Measurements from ENCODE around the gene ATP9A. TPM values are rescaled to one million over a fixed set of nuclear protein-coding genes. Genes with fewer than 3 reads are reported as not detected.
A peak's percentile ranks its signal among the peaks of the same experiment; 100 is the strongest.

The ATP9A gene
- total RNA-seq, 5 donors from 2014 or later (not counting 1 experiment from before 2014, with no cell fraction given): 0.44 to 0.85 (median 0.72) TPM

GRCh38 chr20:51562332-51563173 lies 205.6 kb downstream of the ATP9A start:
- H3K36me3 ChIP-seq (ENCODE audit: control insufficient read depth in 2 of 2, extremely low read depth in 1 of 2, insufficient read depth in 1 of 2, low read length in 1 of 2): no peaks in the 10 kb centered on the region
- Mint-ChIP-seq H3K4me1 (peaks cover 14 to 35% (median 24%) of the 10 kb centered on the region in 3 donors), H3K4me3 (peak overlapping the region; percentile 57 to 68 (median 65)), H3K36me3 (no peaks in the 10 kb centered on the region), H3K9me3 (no peaks in the 10 kb centered on the region), H3K27me3 (peaks cover 38 to 50% of the 10 kb centered on the region in 2 donors), H3K27ac (no peak overlapping the region)
- ChIA-PET POLR2A (no interaction called here), CTCF (no interaction called here)
- no peaks in the 10 kb centered on the region for H3K9me3 ChIP-seq
- ATAC-seq (replicated peaks in 1 of 4) (peak; percentile 43 to 61 (median 53)), DNase-seq (peak in 8 of 35 experiments; percentile 6 to 32 (median 18))
- H3K4me1 ChIP-seq (ENCODE audit: control insufficient read depth in 1 of 2, extremely low read depth in 1 of 2, insufficient read depth in 2 of 2, low read length in 2 of 2): peaks cover 14 to 26% of the 10 kb centered on the region in 2 experiments
- WGBS (ENCODE audit: insufficient coverage): 3% methylated on average over 73 of the region's 76 CpGs
- peaks cover 18 to 59% of the 10 kb centered on the region in 2 experiments for H3K27me3 ChIP-seq (replicated peaks in 1 of 2; ENCODE audit: control insufficient read depth in 2 of 2, extremely low read depth in 1 of 2, insufficient read depth in 2 of 2, low read length in 1 of 2)
- no peak overlapping the region for H3K27ac ChIP-seq (ENCODE audit: low read length)
- H3K4me3 ChIP-seq (ENCODE audit: control insufficient read depth in 1 of 2, extremely low read depth in 1 of 2, low read length in 1 of 2): peak overlapping the region; percentile 30 to 76

DNA sequence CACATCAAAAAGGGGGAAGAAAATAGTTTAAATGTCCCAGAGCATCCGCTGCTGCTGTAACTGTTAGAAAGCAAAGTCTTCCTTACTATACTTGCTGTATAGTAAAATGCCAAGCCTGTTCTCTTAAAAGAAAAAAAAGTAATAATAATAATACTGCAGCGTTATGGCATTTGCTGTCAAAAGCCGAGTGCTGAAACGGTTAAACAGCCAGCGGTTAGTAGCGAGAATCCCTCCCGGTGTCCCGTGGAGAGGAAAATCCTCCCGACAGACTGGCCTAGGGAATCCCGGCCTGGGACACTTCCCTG lies 206.2 kb downstream of the ATP9A start:
- no peaks in the 10 kb centered on the region for H3K36me3 ChIP-seq (ENCODE audit: control insufficient read depth in 2 of 2, extremely low read depth in 1 of 2, insufficient read depth in 1 of 2, low read length in 1 of 2)
- no peak for DNase-seq
- under 1% methylated on average over 9 of the region's 10 CpGs for WGBS (ENCODE audit: insufficient coverage)
- no peaks in the 10 kb centered on the region for H3K9me3 ChIP-seq
- Mint-ChIP-seq H3K4me1 (peaks cover 14 to 35% (median 24%) of the 10 kb centered on the region in 3 donors), H3K4me3 (peak overlapping the region; percentile 32 to 65 (median 59)), H3K27ac (no peak overlapping the region), H3K9me3 (no peaks in the 10 kb centered on the region), H3K27me3 (peaks cover 44 to 53% of the 10 kb centered on the region in 2 donors), H3K36me3 (no peaks in the 10 kb centered on the region)
- H3K4me3 ChIP-seq (ENCODE audit: control insufficient read depth in 1 of 2, extremely low read depth in 1 of 2, low read length in 1 of 2): peak overlapping the region in 1 of 2 donors; percentile 76
- peak in 2 of 4 experiments; percentile 14 to 28 for ATAC-seq (replicated peaks in 1 of 4)
- ChIA-PET POLR2A (no interaction called here), CTCF (no interaction called here)
- peaks cover 14 to 26% of the 10 kb centered on the region in 2 experiments for H3K4me1 ChIP-seq (ENCODE audit: control insufficient read depth in 1 of 2, extremely low read depth in 1 of 2, insufficient read depth in 2 of 2, low read length in 2 of 2)
- H3K27me3 ChIP-seq (replicated peaks in 1 of 2; ENCODE audit: control insufficient read depth in 2 of 2, extremely low read depth in 1 of 2, insufficient read depth in 2 of 2, low read length in 1 of 2): peaks cover 18 to 63% of the 10 kb centered on the region in 2 experiments
- no peak overlapping the region for H3K27ac ChIP-seq (ENCODE audit: low read length)

GRCh38 chr20:51560550-51561307 lies 207.5 kb downstream of the ATP9A start:
- Mint-ChIP-seq H3K27me3 (peaks cover 52 to 63% of the 10 kb centered on the region in 2 donors), H3K9me3 (no peaks in the 10 kb centered on the region), H3K4me3 (peak overlapping the region in 2 of 3 donors; percentile 40 to 65), H3K27ac (peak overlapping the region in 1 of 2 donors; percentile 65), H3K36me3 (no peaks in the 10 kb centered on the region), H3K4me1 (peaks cover 14 to 35% (median 24%) of the 10 kb centered on the region in 3 donors)
- Histone ChIP-seq H3K27me3 (replicated peaks in 1 of 2; ENCODE audit: control insufficient read depth in 2 of 2, extremely low read depth in 1 of 2, insufficient read depth in 2 of 2, low read length in 1 of 2) (peaks cover 18 to 74% of the 10 kb centered on the region in 2 experiments), H3K9me3 (no peaks in the 10 kb centered on the region), H3K36me3 (ENCODE audit: control insufficient read depth in 2 of 2, extremely low read depth in 1 of 2, insufficient read depth in 1 of 2, low read length in 1 of 2) (no peaks in the 10 kb centered on the region), H3K4me1 (ENCODE audit: control insufficient read depth in 1 of 2, extremely low read depth in 1 of 2, insufficient read depth in 2 of 2, low read length in 2 of 2) (peaks cover 14 to 26% of the 10 kb centered on the region in 2 experiments), H3K27ac (ENCODE audit: low read length) (no peak overlapping the region), H3K4me3 (ENCODE audit: control insufficient read depth in 1 of 2, extremely low read depth in 1 of 2, low read length in 1 of 2) (no peak overlapping the region)
- DNase-seq (no peak), ATAC-seq (replicated peaks in 1 of 4) (no peak)
- POLR2A ChIA-PET: no interaction called here
- CTCF ChIA-PET: no interaction called here
- 60% methylated on average over 11 of the region's 16 CpGs for WGBS (ENCODE audit: insufficient coverage)

GRCh38 chr20:51560042-51560441 lies 208.1 kb downstream of the ATP9A start:
- Mint-ChIP-seq H3K4me1 (peaks cover 14 to 36% (median 24%) of the 10 kb centered on the region in 3 donors), H3K36me3 (no peaks in the 10 kb centered on the region), H3K9me3 (no peaks in the 10 kb centered on the region), H3K4me3 (no peak overlapping the region), H3K27ac (peak overlapping the region in 1 of 2 donors; percentile 52), H3K27me3 (peaks cover 55 to 66% of the 10 kb centered on the region in 2 donors)
- peaks cover 18 to 68% of the 10 kb centered on the region in 2 experiments for H3K27me3 ChIP-seq (replicated peaks in 1 of 2; ENCODE audit: control insufficient read depth in 2 of 2, extremely low read depth in 1 of 2, insufficient read depth in 2 of 2, low read length in 1 of 2)
- no peaks in the 10 kb centered on the region for H3K36me3 ChIP-seq (ENCODE audit: control insufficient read depth in 2 of 2, extremely low read depth in 1 of 2, insufficient read depth in 1 of 2, low read length in 1 of 2)
- H3K4me1 ChIP-seq (ENCODE audit: control insufficient read depth in 1 of 2, extremely low read depth in 1 of 2, insufficient read depth in 2 of 2, low read length in 2 of 2): peaks cover 14 to 29% of the 10 kb centered on the region in 2 experiments
- no peaks in the 10 kb centered on the region for H3K9me3 ChIP-seq
- ChIA-PET POLR2A (no interaction called here), CTCF (no interaction called here)
- no peak for ATAC-seq (replicated peaks in 1 of 4)
- no peak overlapping the region for H3K4me3 ChIP-seq (ENCODE audit: control insufficient read depth in 1 of 2, extremely low read depth in 1 of 2, low read length in 1 of 2)
- no peak for DNase-seq
- WGBS (ENCODE audit: insufficient coverage): no CpG with 5 or more reads among the region's 1 CpG
- H3K27ac ChIP-seq (ENCODE audit: low read length): no peak overlapping the region

- Histone ChIP-seq H3K9me3 (no peaks in the 10 kb centered on the region), H3K4me1 (ENCODE audit: control insufficient read depth in 1 of 2, extremely low read depth in 1 of 2, insufficient read depth in 2 of 2, low read length in 2 of 2) (peaks cover 0 to 12% of the 10 kb centered on the region in 2 experiments), H3K36me3 (ENCODE audit: control insufficient read depth in 2 of 2, extremely low read depth in 1 of 2, insufficient read depth in 1 of 2, low read length in 1 of 2) (no peaks in the 10 kb centered on the region), H3K27me3 (replicated peaks in 1 of 2; ENCODE audit: control insufficient read depth in 2 of 2, extremely low read depth in 1 of 2, insufficient read depth in 2 of 2, low read length in 1 of 2) (peaks cover 0 to 33% of the 10 kb centered on the region in 2 experiments), H3K4me3 (ENCODE audit: control insufficient read depth in 1 of 2, extremely low read depth in 1 of 2, low read length in 1 of 2) (no peak overlapping the region), H3K27ac (ENCODE audit: low read length) (peak overlapping the region; percentile 7)
- Mint-ChIP-seq H3K4me3 (no peak overlapping the region), H3K4me1 (peaks cover 0 to 10% (median 2%) of the 10 kb centered on the region in 3 donors), H3K9me3 (no peaks in the 10 kb centered on the region), H3K27me3 (peaks cover 24 to 27% of the 10 kb centered on the region in 2 donors), H3K36me3 (no peaks in the 10 kb centered on the region), H3K27ac (no peak overlapping the region)
- WGBS (ENCODE audit: insufficient coverage): 38% methylated on average over 7 of the region's 11 CpGs
- ATAC-seq (replicated peaks in 1 of 4) (peak in 2 of 4 experiments; percentile 53 to 62), DNase-seq (peak in 7 of 35 experiments; percentile 13 to 60 (median 20))
- ChIA-PET POLR2A (interaction anchor here in 1 of 2 donors (1.5 kb wide), 1 partner anchor 13 kb away, joined by 4 read pairs; no protein-coding TSS in a partner anchor), CTCF (interaction anchor here in 1 of 2 donors (0.6 to 1.1 kb wide), 2 partner anchors 12 to 623 kb away, joined by 3 to 4 read pairs; partner anchors contain the start of genes ADNP and NFATC2)
These were observed 213.5 kb downstream of the ATP9A start for GRCh38 chr20:51554538-51555165.
